Fibroblast of pulmonary artery (primary cell): Measurements from ENCODE around the gene WDR91.
A peak's percentile ranks its signal among the peaks of the same experiment; 100 is the strongest.

Source experiments
- DNase-seq: peaks from one replicate; pipeline ENCODE4 v3.0.0-alpha.2; 2010; ENCODE audit warnings: low read depth
- H3K4me3 ChIP-seq: replicated peaks from 2 replicates; pipeline ENCODE4 v1.5.1; 2011; ENCODE audit warnings: low read depth, mild to moderate bottlenecking, control low read depth, low read length, moderate library complexity
- TF ChIP-seq, protein P1 (sequence below): IDR thresholded peaks from 2 replicates; pipeline ENCODE4 v1.5.1; 2011; ENCODE audit warnings: mild to moderate bottlenecking, control low read depth, low read length, inconsistent platforms; ENCODE audit errors: missing control alignments

Gene WDR91

DNA sequence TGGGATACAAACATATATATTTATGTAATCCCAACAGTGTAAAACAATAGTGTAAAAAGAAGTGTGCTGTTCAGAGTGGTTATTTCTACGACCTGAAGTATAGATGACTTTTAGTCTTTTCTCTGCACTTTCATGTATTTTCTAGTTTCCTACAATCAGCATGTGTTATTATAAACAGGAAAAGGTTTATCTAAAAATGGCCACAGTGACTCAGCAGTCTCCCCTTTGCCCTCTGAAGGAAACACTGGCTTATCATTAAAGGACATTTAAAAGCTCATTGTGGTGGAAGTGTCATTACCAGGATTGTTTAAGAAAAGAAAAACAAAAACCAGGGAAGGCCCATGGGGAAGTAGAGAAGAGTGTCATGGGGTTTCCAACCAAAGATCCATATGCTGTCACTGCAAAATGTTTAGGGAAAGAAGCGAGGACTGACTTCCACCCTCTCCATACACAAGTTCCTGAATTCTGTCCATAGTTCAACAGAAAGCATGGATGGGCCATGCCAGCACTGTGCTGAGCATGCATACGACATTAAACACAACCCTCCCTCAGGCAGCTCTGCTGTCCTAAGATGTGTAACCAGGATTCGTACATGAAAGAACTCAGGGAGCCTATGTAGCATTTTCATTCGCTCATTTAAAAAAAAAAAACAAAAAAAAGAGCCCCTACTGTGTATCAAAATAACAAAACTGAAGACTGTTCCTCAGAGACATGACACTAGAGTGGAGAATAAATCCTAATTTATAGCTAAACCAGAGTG, 51.0 kb downstream of the WDR91 start:
- TF ChIP-seq, protein P1, sequence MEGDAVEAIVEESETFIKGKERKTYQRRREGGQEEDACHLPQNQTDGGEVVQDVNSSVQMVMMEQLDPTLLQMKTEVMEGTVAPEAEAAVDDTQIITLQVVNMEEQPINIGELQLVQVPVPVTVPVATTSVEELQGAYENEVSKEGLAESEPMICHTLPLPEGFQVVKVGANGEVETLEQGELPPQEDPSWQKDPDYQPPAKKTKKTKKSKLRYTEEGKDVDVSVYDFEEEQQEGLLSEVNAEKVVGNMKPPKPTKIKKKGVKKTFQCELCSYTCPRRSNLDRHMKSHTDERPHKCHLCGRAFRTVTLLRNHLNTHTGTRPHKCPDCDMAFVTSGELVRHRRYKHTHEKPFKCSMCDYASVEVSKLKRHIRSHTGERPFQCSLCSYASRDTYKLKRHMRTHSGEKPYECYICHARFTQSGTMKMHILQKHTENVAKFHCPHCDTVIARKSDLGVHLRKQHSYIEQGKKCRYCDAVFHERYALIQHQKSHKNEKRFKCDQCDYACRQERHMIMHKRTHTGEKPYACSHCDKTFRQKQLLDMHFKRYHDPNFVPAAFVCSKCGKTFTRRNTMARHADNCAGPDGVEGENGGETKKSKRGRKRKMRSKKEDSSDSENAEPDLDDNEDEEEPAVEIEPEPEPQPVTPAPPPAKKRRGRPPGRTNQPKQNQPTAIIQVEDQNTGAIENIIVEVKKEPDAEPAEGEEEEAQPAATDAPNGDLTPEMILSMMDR, result no peak
- peak; percentile 49 for DNase-seq
- no peak overlapping the region for H3K4me3 ChIP-seq

DNA sequence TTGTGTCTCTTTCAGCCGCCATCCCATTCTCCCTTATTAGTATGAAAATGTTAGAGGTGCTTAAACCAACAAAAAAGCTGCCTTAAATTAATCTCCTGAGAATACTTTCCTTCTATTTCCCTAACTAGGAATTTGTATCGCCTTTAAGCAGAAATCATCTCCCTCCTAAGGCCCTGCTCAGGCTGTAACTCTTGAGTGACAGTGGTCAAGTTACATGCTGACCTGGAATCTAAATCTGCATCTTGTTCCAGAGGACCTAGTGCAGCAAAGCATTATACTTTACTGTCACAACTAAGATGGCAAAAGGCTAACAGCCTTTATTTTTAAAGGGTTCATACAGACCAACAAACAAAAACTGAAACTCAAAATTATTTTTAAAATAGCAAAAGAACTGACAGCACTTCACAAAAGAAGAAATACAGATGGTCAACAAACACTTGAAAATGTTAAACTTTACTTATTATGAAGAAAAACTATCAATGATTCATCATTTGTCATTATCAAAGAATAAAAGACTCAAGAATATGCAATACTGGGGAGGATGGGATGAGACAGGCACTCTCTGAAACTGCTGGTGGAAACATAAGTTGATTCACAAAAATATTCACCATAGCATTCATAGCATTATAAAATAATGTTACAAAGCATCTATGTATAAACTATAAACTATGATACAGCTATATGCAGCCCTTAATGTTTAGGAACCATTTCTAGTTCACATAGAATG, 51.8 kb downstream of the WDR91 start:
- no peak overlapping the region for H3K4me3 ChIP-seq
- TF ChIP-seq, protein P1, result no peak
- DNase-seq, result no peak

DNA sequence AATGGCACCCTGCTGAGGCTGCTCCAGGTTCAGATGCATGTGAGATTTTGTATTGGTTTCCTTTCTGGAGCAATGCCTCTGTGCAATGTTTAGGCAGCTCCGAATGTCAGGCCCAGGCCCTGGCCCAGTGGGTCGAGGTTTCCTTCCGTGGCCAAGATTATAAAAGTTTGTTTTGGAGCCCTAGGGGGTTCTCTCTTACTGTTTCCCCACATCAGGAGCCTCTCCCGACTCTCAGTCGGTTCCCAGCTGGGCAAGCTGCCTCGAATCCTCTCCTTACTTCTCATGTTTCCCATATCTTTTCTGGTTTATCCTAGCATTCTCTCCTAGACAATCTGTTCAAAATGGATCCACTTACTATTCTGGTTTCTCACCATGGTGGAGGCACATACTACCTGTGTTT, 52.5 kb downstream of the WDR91 start:
- TF ChIP-seq, protein P1, result no peak
- H3K4me3 ChIP-seq, result no peak overlapping the region
- no peak for DNase-seq

DNA sequence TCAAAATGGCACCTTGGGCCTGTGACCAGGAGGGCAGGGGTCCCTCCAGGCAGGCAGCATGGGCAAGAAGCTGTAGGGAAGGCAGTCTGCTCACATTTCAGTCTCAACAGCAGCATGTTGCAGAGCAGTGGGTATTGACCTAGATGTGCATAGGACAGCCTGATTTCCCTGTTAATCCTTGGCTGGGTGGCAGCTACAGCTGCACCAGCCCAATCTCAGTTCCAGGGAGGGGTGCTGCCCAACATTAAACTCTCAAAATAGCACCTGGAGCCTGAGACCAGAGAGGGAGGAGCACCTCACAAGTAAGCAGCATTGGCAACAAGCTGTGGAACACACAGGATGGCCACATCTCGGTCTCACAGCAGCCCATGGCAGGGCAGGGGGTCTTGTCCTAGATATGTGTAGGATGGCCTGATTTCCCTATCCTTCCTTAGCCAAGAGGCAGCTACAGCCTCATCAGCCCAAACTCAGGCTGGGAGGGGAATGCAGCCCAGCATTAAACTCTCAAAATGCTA, 53.1 kb downstream of the WDR91 start:
- H3K4me3 ChIP-seq, result no peak overlapping the region
- DNase-seq, result no peak
- TF ChIP-seq, protein P1, result no peak

DNA sequence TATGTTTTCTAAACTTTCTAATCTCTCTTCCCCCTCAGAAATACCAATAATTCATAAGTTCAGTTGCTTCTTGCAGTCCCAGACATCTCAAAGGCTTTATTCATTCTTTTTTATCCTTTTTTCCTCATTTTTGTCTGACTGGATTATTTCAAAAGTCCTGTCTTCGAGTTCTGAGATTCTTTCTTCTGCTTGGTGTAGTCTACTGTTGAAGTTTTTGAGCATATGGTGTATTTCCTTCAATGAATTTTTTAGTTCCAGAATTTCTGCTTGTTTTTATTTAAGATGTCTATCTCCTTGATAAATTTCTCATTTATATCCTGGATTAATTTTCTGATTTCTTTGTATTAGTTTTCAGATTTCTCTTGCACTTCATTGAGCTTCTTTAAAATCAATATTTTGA, 55.0 kb downstream of the WDR91 start:
- DNase-seq, result no peak
- TF ChIP-seq, protein P1, result no peak
- no peak overlapping the region for H3K4me3 ChIP-seq

DNA sequence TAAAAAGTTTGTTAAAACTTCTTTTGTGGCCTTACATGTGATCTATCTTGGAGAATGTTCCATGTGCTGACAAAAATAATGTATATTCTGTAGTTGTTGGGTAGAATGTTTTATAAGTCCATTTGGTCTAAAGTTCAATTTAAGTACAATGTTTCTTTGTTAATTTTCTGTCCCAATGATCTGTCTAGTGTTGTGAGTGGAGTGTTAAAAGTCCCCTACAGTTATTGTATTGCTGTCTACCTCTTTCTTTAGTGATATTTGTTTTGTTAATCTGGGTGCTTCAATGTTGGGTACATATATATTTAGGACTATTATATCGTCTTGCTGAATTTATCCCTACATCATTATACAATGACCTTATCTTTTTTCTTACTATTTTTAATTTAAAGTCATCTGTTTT, 56.6 kb downstream of the WDR91 start:
- TF ChIP-seq, protein P1, result no peak
- no peak overlapping the region for H3K4me3 ChIP-seq
- DNase-seq, result no peak
